Measurements from ENCODE around the gene LRRC14B.

- TF ChIP-seq POLR2AphosphoS5 (IDR thresholded peaks at IDR 0.05; ENCODE audit: borderline replicate concordance, low read depth, low read length), result no peak
- TF ChIP-seq EZH2 (IDR thresholded peaks at IDR 0.05), result no peak
- TF ChIP-seq FOXP2 (optimal IDR thresholded peaks at IDR 0.05; ENCODE audit: control extremely low read depth, extremely low read length, insufficient read depth), result no peak
Observed at GRCh38 chr5:231661-232060, 40.4 kb downstream of the LRRC14B start.

All from SK-N-MC (cell line).